A549 (cell line): ENCODE measurements around the gene WASF3. TPM values are rescaled to one million over a fixed set of nuclear protein-coding genes. Genes with fewer than 3 reads are reported as not detected.

Experiments used
- ATAC-seq, 2 experiments: fragments of 200-7000 bp in 1 of 2; fragments of >200 bp in 1 of 2; cut with Nextera tagmentation in 1 of 2; cut with Tn5 transposase in 1 of 2; 3 replicates each; pipeline versions ENCODE4 v1.8.0 to v1.9.1; 2018 to 2020; ENCODE audit warnings: mild to moderate bottlenecking in 1 of 2, moderate library complexity in 1 of 2
- CTCF ChIA-PET: fragments of 300-600 bp; sonication (Branson Sonifier 250); formaldehyde crosslinking; extraction: SDS; loops from one replicate; lab custom pipeline; 2021; ENCODE audit warnings: antibody characterized with exemption, inconsistent platforms; lab: Yijun Ruan, JAX
- POLR2A ChIA-PET: fragments of 350-600 bp; formaldehyde crosslinking; extraction: SDS; loops from one replicate; lab custom pipeline; 2021; ENCODE audit warnings: antibody characterized with exemption, inconsistent platforms; lab: Yijun Ruan, JAX
- DNase-seq, 2 experiments: peaks; one replicate each; pipeline versions ENCODE4 v3.0.0 to v3.0.0-alpha.2; 2011 to 2016; ENCODE audit warnings: low read depth in 1 of 2, low spot score in 1 of 2
- FAIRE-seq: peaks from 2 replicates; lab custom pipeline; 2011; peaks lifted over from hg19 to GRCh38; lab: Jason Lieb, UNC
- H3K27ac ChIP-seq, 2 experiments: fragments of >200 bp; sonication (Bioruptor Twin); formaldehyde crosslinking; 3 replicates each; pipeline ENCODE4 v1.5.1; 2016 to 2017
- H3K4me1 ChIP-seq: fragments of >200 bp; sonication (Bioruptor Twin); formaldehyde crosslinking; 3 replicates; pipeline ENCODE4 v1.6.1; 2016
- H3K4me2 ChIP-seq: fragments of >200 bp; sonication (Bioruptor Twin); formaldehyde crosslinking; 3 replicates; pipeline ENCODE4 v1.6.1; 2016
- H3K4me3 ChIP-seq: fragments of >200 bp; sonication (Bioruptor Twin); formaldehyde crosslinking; 3 replicates; pipeline ENCODE4 v1.5.1; 2016
- H3K9me3 ChIP-seq: fragments of >200 bp; sonication (Bioruptor Twin); formaldehyde crosslinking; 3 replicates; pipeline ENCODE4 v1.6.1; 2016
- CEBPB ChIP-seq, 2 experiments: fragments of >200 bp in 1 of 2; sonication (Bioruptor Twin) in 1 of 2; formaldehyde crosslinking in 1 of 2; IDR thresholded peaks; 2 replicates each; pipeline ENCODE4 v1.6.1; 2012 to 2016
- CHD2 ChIP-seq: fragments of 150-350 bp; IDR thresholded peaks from 2 replicates; pipeline ENCODE4 v1.6.1; 2014; ENCODE audit warnings: low read length; ENCODE audit not compliant: partially characterized antibody
- CHD4 ChIP-seq: fragments of 200-600 bp; sonication (generic); IDR thresholded peaks from 2 replicates; pipeline ENCODE4 v1.6.1; 2016; ENCODE audit warnings: antibody characterized with exemption, mild to moderate bottlenecking, borderline replicate concordance
- EP300 ChIP-seq, 2 experiments: fragments of >200 bp; sonication (Bioruptor Twin); formaldehyde crosslinking; IDR thresholded peaks; 2 replicates in 1 of 2; 3 replicates in 1 of 2; pipeline ENCODE4 v1.6.1; 2016 to 2017
- HEYL ChIP-seq: fragments of 250-450 bp; sonication (Bioruptor Pico); IDR thresholded peaks from 2 replicates; pipeline ENCODE4 v1.8.0; 2021; ENCODE audit warnings: mild to moderate bottlenecking, moderate library complexity
- HOXA7 ChIP-seq: fragments of 250-450 bp; sonication (Bioruptor Pico); IDR thresholded peaks from 2 replicates; pipeline ENCODE4 v1.5.0; 2020; ENCODE audit warnings: mild to moderate bottlenecking, moderate library complexity
- JUNB ChIP-seq: fragments of >200 bp; sonication (Bioruptor Twin); formaldehyde crosslinking; IDR thresholded peaks from 2 replicates; pipeline ENCODE4 v1.6.1; 2016
- KDM5A ChIP-seq: fragments of 200-600 bp; sonication (generic); IDR thresholded peaks from 2 replicates; pipeline ENCODE4 v1.6.1; 2016; ENCODE audit warnings: antibody characterized with exemption, mild to moderate bottlenecking
- NR3C1 ChIP-seq: fragments of >200 bp; sonication (Bioruptor Twin); formaldehyde crosslinking; IDR thresholded peaks from 3 replicates; pipeline ENCODE4 v1.6.1; 2017
- RFX5 ChIP-seq: fragments of 450-650 bp; IDR thresholded peaks from 2 replicates; pipeline ENCODE4 v1.7.1; 2014; ENCODE audit warnings: antibody characterized with exemption, mild to moderate bottlenecking, moderate library complexity
- TFCP2L1 ChIP-seq: fragments of 250-450 bp; sonication (Bioruptor Pico); IDR thresholded peaks from 2 replicates; pipeline ENCODE4 v1.5.0; 2021; ENCODE audit warnings: mild to moderate bottlenecking
- whole genome bisulfite sequencing: methylation state at CpG from one replicate; pipeline ENCODE4 v1.1.6; 2017; ENCODE audit errors: missing lambda C conversion rate; 5-methylcytosine and 5-hydroxymethylcytosine counted together
- polyA plus RNA-seq, 4 experiments: library from polyadenylated mRNA; depleted of rRNA in 3 of 4; stranded (reverse); fragments of >200 nt; fragmentation: RNase III in 1 of 4; extraction: RNeasy Plus Mini Kit Qiagen cat#74134 plus additional on column Dnase treatment in 1 of 4; gene quantifications; 2 replicates in 3 of 4; 3 replicates in 1 of 4; pipeline ENCODE4 v1.2.3, GENCODE V29; 2011 to 2017
- TF ChIP-seq, protein P1 (sequence below): fragments of >200 bp; sonication (Bioruptor Twin); formaldehyde crosslinking; IDR thresholded peaks from 2 replicates; pipeline ENCODE4 v1.6.1; 2016
- TF ChIP-seq, protein P2 (sequence below): fragments of 200-600 bp; sonication (generic); IDR thresholded peaks from 2 replicates; pipeline ENCODE4 v1.6.1; 2016; ENCODE audit warnings: antibody characterized with exemption, mild to moderate bottlenecking, moderate library complexity
- TF ChIP-seq, protein P3 (sequence below): fragments of 250-450 bp; sonication (Bioruptor Pico); IDR thresholded peaks from 2 replicates; pipeline ENCODE4 v1.5.0; 2020; ENCODE audit warnings: low read depth, mild to moderate bottlenecking, moderate library complexity
- TF ChIP-seq, protein P4 (sequence below): fragments of >200 bp; sonication (Bioruptor Twin); formaldehyde crosslinking; IDR thresholded peaks from 3 replicates; pipeline ENCODE4 v1.6.1; 2016

Gene WASF3
- polyA plus RNA-seq, 2 of the 4 experiments (the other 2 are of a cell fraction) = 0.09 to 0.56 TPM

DNA sequence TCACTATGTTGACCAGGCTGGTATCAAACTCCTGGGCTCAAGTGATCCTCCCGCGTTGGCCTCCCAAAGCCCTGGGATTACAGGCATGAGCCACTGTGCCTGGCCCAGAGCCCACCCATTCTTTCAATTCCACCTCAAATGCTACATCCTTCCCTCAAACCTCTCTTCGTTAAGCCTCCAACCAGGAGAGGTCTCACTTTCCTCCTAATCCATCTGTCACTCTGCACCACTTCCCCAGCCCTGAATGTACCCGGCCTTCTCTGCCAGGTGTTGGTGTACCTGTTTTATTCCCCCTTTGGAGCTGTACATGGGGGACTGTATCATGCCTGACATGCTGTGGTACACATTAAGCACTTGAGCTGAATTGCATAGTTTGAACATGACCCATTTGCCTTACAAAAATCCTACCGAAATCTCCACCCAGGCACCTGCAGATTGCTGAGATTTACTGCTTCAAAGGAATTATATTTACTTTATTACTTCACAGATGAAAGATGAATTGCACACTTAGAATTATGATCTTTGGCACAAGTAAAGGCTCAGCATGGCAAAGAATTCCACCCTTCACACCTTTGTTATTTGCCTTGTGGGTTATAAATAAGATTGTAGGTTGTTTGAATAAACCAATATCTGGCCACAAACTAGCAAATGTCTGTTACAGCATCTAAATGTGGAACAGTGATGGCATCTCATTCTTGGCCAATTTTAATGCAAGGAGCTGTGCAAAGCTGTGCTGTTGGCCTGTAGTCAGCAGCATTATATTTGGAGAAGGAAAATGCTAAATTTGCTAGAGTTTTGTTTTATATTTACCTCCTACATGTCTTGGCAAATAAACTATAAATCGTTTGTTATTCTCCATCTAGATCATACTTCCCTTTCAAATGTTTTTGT lies 15.6 kb upstream of the WASF3 start:
- no peak for ATAC-seq

DNA sequence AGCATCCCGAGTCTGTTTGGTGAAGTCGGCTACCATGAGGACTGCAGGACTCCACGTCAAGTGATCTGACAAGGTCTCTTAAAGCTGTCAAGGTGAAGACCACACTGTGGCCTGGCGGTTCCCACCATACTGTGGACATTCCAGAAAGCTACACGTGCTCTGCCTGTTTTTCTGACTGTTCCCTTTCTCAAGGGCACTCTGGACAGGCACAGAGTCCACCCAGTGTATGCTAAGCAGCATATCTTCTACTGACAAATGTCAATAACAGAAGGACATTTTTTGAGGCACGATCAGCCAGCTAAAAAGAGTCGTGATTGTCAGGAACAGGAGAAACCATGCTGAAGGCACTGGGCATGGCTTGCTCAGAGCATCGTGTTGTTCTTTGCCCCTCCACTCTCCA lies 12.8 kb upstream of the WASF3 start:
- ChIA-PET CTCF (no interaction called here), POLR2A (no interaction called here)
- Histone ChIP-seq H3K4me2 (no peak overlapping the region), H3K4me1 (no peaks in the 10 kb centered on the region), H3K27ac (no peak overlapping the region), H3K4me3 (no peak overlapping the region), H3K9me3 (no peaks in the 10 kb centered on the region)
- FAIRE-seq (no peak), DNase-seq (no peak), ATAC-seq (no peak)
- 0% methylated on average over 8 of the region's 8 CpGs for WGBS
- TF ChIP-seq, protein P1, sequence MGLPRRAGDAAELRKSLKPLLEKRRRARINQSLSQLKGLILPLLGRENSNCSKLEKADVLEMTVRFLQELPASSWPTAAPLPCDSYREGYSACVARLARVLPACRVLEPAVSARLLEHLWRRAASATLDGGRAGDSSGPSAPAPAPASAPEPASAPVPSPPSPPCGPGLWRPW = no peak
- TF ChIP-seq, protein P2, sequence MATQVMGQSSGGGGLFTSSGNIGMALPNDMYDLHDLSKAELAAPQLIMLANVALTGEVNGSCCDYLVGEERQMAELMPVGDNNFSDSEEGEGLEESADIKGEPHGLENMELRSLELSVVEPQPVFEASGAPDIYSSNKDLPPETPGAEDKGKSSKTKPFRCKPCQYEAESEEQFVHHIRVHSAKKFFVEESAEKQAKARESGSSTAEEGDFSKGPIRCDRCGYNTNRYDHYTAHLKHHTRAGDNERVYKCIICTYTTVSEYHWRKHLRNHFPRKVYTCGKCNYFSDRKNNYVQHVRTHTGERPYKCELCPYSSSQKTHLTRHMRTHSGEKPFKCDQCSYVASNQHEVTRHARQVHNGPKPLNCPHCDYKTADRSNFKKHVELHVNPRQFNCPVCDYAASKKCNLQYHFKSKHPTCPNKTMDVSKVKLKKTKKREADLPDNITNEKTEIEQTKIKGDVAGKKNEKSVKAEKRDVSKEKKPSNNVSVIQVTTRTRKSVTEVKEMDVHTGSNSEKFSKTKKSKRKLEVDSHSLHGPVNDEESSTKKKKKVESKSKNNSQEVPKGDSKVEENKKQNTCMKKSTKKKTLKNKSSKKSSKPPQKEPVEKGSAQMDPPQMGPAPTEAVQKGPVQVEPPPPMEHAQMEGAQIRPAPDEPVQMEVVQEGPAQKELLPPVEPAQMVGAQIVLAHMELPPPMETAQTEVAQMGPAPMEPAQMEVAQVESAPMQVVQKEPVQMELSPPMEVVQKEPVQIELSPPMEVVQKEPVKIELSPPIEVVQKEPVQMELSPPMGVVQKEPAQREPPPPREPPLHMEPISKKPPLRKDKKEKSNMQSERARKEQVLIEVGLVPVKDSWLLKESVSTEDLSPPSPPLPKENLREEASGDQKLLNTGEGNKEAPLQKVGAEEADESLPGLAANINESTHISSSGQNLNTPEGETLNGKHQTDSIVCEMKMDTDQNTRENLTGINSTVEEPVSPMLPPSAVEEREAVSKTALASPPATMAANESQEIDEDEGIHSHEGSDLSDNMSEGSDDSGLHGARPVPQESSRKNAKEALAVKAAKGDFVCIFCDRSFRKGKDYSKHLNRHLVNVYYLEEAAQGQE = no peak
- TF ChIP-seq EP300 (IDR thresholded peaks at IDR 0.05) (no peak), TFCP2L1 (CRISPR knock-in tag) (no peak), HEYL (no peak), CHD2 (no peak), KDM5A (no peak), CHD4 (no peak), HOXA7 (CRISPR knock-in tag) (no peak), JUNB (no peak), RFX5 (no peak), NR3C1 (no peak)
- TF ChIP-seq, protein P3, sequence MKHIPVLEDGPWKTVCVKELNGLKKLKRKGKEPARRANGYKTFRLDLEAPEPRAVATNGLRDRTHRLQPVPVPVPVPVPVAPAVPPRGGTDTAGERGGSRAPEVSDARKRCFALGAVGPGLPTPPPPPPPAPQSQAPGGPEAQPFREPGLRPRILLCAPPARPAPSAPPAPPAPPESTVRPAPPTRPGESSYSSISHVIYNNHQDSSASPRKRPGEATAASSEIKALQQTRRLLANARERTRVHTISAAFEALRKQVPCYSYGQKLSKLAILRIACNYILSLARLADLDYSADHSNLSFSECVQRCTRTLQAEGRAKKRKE (CRISPR knock-in tag) = no peak
- TF ChIP-seq, protein P4, sequence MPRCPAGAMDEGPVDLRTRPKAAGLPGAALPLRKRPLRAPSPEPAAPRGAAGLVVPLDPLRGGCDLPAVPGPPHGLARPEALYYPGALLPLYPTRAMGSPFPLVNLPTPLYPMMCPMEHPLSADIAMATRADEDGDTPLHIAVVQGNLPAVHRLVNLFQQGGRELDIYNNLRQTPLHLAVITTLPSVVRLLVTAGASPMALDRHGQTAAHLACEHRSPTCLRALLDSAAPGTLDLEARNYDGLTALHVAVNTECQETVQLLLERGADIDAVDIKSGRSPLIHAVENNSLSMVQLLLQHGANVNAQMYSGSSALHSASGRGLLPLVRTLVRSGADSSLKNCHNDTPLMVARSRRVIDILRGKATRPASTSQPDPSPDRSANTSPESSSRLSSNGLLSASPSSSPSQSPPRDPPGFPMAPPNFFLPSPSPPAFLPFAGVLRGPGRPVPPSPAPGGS = no peak

More for the DNA sequence above, 15.6 kb upstream of the WASF3 start:
- DNase-seq = no peak
- no peaks in the 10 kb centered on the region for H3K9me3 ChIP-seq
- no peak overlapping the region for H3K27ac ChIP-seq
- no peak overlapping the region for H3K4me3 ChIP-seq
- no peaks in the 10 kb centered on the region for H3K4me1 ChIP-seq
- TF ChIP-seq CEBPB (IDR thresholded peaks at IDR 0.05) = no peak
- TF ChIP-seq, protein P1 = no peak
- TF ChIP-seq, all 56 proteins: peak for 0
- 35% methylated on average over 6 of the region's 6 CpGs for WGBS
- CTCF ChIA-PET = interaction anchor here (0.6 kb wide), 1 partner anchor 37 kb away, joined by 3 read pairs; no protein-coding TSS in a partner anchor
- POLR2A ChIA-PET = no interaction called here
- H3K4me2 ChIP-seq = no peak overlapping the region
- no peak for FAIRE-seq
